Stimulated activated CD4-positive, alpha-beta T cell treated with anti-CD3 and anti-CD28 coated beads, Interleukin-2, amount 100 ng/mL, for 24 hours (primary cell): ENCODE data around the gene TMEM242.

Experiments
- DNase-seq, 2 donors: peaks; one replicate each; pipeline ENCODE4 v3.0.0-alpha.2; 2020

TMEM242 gene

DNA sequence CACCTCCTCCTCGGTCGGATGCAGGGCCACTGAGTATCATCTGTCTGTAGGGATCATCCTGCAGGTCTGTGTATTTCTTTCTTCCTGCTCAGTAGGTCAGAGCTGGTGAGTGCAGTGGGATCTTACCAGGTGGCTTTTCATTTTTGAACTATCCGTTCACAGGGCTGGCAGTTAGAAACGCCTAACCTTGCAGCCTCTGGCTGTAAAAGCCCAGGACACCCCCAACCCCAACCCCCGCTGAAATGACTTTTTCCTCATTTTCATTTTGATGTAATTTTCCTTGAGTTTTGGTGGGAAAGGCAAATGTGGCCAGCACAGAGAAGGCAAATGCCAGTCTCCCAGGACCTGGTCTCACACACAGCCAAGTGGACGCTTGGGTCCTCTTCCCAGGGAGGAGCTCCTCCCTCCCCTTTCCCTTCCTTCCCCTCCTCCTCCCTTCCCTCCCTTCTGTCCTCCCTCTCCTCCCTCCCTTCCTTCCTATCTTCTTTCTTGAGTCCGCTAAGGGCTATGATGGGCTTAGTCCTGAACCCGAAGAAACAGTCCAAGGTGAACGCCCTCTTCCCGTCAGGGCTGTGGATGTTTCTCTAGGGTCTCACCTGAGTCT is 36.0 kb downstream of the TMEM242 start:
- no peak for DNase-seq

DNA sequence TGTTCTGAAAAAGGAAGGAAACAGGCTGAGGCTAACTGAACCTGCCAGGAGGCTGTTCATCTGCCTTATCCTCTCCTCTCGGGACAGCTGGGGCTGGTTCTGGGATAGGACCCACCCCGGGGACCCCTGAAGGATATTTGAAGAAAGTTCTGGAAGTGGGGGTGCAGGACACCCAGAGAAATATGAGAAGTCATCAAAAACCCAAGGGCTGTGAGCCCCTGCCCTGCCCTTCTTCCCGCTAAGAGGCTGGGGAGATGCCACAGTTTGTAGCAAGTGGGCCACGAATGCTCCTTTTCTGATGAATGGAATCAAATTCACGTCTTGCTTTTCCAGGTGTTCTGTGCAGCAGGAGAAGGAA is 37.9 kb downstream of the TMEM242 start:
- no peak for DNase-seq

DNA sequence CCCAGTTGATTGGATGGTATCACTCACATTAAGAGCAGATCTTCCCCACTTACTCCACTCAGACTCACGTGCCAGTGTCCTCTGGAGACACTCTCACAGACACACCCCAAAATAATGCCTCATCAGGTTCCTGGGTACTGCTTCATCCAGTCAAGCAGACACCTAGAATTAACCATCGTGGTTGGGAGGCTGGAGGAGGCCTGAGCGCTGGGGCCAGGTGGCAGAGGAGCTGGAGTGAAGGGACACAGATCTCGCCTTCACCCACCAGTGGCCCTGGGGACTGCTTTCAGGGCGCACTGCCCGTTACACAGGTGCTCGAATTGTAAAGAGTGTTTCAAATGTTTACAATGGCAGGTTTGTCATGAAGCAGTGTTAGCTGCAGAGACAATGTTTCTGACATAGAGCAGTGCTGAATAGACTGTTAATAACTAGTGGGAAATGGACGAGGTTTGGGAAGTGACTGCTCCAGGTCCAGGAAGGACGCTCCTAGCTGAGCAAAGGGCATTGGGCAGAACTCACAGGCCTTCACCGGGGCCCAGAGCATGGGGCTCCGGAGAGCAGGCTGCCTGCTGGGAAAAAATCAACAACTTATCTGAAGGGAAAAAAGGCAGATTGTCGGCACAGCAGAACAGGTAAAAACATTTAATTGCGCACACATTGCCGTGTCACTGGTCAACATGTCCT is 38.4 kb downstream of the TMEM242 start:
- no peak for DNase-seq

DNA sequence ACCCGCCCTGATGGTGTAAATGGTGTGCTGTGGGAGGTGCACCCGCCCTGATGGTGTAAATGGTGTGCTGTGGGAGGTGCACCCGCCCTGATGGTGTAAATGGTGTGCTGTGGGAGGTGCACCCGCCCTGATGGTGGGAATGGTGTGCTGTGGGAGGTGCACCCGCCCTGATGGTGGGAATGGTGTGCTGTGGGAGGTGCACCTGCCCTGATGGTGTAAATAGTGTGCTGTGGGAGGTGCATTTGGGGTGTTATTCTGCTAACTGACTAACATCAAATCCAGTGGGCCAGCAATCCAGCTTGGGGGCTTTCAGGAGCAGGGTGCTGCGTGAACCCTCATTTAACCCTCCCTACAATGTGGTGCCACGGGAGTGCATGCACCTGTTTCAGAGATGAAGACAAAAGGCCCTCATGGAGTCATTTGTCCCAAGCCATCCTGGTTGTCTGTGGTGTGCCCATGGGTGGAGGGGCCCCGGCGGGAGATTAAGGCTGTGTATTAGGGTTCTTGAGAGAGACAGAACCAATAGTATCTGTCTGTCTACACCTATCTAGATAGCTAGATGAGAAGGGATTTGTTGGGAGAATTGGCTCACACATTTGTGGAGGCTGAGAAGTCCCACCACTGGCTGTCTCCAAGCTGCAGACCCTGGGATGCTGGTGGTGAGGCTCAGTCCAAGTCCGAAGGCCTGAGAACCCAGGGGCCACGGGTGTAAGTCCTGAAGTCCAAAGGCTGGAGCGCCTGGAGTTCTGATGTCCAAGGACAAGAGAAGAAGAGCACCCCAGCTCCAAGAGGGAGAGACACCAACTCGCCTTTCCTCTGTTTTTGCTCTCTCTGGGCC is 39.2 kb downstream of the TMEM242 start:
- no peak for DNase-seq

DNA sequence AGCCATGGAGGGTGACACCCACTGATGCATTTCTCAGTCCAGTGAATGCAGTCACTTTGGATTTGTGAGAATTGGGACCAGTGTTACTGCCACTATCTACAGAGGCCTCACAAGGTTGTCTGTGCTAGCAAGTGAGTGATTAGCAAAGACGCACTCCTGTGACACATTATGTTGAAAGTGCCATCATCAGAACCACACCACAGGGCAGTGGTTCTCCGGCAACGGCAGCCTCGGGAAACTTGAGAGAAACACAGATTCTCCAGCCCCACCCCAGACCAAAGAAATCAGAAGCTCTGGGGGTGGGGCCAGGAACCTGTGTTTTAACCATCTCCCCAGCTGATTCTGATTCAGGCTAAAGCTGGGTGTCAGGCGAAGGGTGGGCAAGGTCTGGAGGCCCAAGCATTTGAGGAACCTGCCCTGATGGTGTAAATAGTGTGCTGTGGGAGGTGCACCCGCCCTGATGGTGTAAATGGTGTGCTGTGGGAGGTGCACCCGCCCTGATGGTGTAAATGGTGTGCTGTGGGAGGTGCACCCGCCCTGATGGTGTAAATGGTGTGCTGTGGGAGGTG is 39.9 kb downstream of the TMEM242 start:
- no peak for DNase-seq

DNA sequence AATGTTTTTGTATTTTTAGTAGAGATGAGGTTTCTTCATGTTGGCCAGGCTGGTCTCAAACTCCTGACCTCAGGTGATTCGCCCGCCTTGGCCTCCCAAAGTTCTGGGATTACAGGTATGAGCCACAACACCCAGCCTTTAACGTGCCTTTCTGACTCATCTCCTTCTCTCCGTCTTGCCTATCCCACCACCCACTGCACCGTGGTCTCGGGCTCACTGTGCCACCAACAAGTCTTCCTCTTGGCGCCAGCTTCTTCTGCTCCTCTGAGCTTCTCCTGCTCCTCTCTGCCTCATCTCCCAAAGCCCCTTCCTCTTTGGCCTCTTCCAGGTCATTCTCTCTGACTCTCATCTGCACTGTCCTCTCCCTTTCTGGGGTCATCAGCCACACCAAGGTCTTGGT is 41.0 kb downstream of the TMEM242 start:
- DNase-seq = no peak

DNA sequence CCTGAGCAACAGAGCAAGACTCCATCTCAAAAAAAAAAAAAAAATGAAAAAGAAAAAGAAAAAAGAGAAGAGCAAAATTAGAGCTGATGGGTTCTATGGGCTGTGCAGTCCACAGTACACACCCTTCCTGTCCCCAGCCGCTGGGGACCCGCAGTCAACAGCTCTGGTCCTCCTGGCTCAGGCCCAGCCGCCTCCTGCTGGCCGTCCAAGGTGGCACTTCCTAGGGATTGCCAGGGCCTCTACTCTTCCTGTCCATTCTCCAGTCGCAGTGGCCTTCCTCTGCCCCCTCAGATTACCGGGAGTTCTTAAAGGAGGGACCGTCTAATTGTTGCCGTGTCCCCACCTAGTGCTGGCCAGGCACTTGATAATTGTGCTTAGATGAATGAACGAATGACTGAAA is 41.7 kb downstream of the TMEM242 start:
- no peak for DNase-seq

DNA sequence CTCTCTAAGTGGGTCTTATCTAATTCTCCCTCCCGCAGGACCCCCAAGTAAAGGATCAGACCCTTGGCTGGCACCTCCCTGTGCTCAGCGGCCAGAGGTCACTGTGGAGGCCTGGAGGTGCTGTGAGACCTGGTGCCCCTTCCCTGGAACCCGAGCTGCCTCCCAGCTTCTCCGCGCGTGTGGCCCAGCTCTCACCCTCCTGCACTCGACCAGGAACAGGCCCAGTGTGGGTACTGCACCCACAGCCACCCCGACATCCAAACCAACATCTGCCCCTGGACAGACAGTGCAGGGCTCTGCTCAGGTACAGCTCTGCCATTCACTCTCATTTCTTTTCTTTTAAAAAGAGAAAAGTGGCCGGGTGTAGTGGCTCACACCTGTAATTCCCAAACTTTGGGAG is 42.4 kb downstream of the TMEM242 start:
- DNase-seq = no peak

DNA sequence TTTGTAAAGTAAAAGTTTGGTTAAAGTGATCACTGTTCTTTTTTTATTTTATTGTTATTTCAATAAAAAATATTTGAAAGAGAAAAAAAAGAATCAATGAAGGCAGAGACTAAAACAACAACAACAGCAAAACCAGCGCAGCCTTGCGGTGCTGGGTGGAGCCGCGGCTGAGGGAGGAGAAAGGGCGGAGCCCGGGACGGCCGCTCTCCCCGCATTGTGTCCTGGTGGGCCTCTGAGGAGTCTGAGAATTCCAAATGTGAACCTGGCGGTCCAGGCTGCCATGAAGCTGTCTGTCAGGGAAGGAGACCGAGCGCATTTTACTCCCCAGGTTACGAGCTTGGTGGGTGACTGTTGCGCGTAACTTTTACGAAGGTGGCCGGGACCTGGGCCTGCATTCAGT is 43.2 kb downstream of the TMEM242 start:
- DNase-seq = no peak

DNA sequence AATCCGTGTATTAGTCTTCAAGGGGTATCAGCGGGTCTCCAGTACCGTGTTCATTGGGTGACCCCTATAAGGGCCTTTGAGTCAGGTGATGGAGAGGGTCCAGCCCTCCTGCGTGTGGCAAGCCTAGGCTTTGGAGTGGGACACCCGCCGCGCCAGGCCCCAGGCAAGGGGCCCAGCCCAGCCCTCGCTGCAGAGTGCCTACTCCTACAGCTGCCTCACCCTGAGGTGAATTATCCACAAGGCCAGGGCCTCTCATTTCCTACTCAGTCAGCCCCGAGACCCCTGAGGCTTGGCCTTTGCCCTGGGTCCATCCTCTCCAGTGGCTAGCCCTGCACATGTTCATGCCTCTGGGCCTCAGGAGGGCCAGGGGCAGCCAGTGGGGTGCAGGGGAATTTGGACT is 45.1 kb downstream of the TMEM242 start:
- DNase-seq = no peak

DNA sequence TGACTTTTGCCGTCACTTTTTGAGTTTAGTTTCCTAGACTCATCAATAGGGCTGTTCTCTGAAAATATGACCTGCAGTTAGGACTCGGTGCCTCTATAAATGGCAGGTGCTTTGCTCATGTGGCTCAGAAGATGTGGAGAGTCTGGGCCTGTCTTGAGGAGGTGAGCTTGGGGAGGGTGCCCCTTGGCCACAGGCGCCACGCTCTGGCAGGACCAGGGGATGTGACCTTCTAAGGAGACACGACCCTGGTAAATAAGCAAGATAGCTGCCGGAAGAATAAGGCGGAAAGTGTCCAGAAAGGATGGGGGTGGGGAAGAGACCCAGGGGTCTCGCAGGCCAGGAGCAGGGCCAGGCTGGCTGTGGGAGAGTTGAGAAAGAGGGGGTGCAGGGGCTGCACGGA is 46.6 kb downstream of the TMEM242 start:
- no peak for DNase-seq

DNA sequence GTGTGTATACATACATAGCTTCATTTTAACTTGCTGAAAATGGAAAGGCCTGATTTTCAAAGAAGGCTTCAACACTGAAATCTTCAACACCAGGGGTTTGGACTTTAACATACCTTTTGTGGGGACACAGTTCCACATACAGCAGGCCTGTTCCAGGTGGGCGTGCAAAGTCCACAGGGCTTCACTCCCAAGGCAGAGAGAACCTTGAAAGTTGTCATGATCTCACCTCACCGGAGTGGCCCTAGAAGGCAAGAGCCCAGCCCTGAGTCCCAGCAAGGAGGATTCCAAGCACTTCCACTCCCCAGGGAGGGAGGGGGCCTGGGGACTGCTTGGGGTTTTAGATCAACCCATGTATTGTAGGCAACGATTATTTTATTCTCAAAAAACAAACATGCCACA is 47.2 kb downstream of the TMEM242 start:
- DNase-seq = no peak

DNA sequence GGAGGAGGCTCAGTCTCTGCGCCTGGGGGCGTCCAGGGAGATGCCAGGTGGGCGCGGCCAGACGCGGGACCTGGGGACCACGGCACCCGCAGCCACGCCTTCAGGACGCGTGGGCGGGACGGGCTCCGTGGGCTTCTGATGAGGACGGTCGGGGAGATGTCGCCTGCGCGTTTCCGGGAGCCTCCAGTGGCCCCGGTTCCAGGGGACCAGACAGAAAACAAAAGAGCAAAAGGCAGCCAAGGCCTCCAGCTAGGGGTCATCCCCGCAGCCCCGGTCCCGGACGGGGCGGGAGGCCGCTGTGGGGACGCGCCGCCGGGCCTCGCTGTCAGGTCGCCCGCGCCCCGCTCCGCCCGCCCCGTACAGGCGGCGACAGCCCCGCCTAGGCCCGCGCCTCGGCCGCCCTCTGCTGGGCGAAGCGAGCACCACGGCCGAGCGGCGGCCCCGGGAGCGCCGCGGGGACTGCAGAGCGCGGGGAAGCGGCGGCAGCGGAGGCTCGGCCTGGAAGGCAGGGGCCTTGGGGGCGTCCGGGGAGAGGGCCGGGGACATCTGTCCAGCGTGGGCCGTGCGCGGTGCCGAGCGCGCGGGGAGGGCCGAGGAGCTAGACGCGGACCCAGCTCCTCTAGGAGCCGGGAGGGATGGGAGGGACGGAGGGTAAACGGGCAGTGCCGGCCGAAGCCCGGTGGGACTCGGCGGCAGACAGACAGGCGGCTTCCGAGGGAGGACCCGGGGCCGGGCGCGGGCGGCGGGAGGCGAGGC is 48.7 kb downstream of the TMEM242 start:
- DNase-seq = peak; percentile 81 to 85

DNA sequence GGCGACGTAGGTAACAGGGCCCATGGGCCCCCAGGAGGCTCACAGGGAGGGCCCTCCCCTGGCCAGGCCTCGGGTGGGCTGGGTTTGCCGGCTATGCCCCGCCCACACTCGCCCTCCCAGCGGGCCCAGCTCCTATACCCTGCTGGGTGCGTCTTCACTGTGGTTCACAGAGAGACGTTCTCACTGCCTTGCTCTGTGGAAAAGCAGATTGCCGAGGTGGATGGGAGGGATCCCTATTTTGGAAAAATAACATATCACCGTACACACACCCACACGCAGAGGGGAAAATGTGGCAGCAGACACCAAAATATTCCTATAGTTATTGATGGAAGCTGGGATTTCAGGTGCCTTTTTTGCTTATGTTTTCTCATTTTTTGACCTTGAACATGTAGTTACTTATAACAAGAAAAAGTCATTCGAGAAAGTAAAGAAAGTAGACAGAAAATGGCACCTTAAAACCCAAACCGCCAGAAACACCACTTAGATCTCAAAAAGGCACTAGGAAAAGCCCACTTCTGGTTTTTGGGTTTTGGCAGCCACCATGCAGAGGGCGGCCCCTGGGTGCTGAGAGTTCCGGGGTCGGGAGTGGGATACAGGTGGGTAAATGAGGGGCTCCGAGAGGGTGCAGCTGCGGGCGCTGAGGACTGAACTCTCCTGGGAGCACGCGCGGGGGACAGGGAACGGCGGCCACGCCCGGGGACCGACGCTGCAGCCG is 49.4 kb downstream of the TMEM242 start:
- DNase-seq = peak; percentile 64 to 74

DNA sequence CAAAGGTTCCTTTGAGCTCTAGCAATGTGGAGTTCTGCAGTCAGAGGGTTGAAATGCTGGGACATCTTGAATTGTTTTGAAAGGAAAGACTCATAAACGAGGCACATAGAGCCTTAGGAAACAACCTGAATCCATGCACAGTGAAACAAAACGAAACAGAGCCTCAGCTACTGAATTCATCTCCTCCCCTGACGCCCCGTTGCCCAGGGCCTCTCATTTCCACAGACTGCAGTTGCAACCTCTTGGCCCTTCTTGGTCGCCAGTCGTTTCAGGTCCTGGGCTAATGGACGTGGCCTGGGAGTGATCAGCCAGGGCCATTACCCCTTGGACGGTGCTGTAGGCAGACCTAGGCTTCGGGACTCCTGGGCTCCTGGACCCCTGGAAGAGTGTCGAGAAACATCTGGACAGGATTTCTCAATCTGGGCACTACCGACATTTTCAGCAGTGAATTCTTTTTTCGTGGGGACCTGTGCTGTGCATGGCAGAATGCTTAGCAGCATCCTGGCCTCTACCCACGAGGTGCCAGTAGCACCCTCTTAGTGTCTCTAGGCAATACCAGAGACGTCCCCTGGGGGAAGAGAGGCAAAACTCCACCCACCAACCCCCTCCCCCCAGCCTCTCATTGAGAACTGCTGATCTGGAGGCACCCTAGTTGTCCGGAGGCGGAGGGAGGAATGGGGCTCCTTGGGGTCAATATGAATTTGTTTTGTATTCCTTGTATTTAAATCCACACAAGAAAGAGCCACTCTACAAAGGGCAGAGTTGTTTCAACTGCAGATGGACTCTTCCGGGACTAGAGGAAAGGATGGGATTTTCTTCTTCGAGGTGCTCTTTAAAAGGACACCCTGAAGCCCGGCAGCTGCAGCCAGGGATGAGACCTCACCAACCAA is 50.2 kb downstream of the TMEM242 start:
- peak in 1 of 2 donors; percentile 29 for DNase-seq

DNA sequence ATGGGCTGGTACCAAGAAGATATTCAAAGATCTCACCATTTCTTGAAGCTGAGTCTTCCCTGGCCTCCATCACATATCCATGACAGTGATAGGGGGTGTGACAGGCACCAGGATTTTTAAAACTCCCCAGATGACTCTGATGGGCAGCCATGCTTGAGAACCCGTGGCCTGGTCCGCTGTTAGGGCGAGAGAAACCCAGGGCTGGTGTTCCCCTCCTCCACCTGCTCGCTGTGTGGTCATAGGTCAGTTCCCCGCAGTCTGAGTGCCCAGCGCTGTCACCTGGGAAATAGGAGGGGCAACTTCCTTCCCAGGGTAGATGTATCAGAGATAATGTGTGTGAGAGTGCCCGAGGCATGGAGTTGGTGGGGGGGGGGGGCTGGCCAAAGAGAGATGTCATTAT is 50.9 kb downstream of the TMEM242 start:
- no peak for DNase-seq

DNA sequence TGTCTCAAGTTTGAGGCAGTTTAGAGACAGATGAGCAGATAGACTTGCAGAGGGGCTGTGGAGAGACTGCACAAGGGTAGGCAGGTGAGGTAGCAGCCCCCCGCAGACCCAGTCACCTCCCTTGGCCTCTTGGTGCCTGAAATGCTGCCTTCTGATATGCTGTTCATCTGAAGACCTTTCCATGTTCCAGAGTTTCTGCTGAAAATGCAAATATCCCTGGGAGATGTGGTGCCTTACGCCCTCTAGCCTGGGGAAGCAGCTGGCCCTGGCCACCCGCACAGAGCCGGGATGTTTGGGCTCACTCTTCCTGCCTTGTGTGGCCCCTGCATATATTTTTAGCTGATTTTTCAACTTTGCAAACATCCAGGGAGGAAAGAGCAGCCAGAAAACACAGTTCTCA is 51.4 kb downstream of the TMEM242 start:
- DNase-seq = no peak

DNA sequence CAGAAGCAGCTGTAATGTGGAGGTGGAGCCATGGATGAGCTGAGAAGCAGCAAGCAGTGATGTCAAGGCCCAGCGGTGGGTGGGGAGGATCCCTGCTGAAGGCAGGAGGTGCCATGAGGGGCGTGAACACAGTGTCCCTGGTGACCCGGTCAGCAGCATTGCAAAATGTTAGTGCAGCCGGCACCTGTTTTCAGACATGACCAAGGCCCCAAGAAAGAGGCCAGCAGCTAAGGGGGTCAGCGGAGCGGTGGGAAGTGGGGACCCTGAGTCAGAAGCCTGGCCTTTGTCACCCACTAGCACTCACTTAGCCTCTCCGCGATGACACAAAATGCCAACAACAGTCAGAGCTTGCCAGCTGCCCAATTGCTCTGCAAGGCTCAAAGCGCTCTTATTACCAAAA is 51.9 kb downstream of the TMEM242 start:
- DNase-seq = no peak

DNA sequence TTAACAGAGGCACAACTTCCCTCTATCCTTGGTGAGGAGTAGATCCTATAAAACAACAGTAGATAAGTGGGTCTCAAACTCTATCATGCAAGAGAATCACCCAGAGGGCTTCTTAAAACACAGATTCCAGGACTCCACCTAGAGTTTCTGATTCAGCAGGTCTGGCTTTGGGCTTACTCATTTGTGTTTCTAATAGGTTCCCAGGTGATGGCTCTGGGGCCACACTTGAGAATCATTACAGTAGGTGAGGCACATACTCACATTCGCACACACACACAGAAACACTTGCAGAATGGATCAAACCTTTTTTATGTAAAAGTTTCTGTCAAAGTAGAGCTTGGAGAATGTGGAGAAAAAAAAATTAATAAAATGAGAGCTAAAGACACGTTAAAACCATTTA is 52.4 kb downstream of the TMEM242 start:
- DNase-seq = no peak

DNA sequence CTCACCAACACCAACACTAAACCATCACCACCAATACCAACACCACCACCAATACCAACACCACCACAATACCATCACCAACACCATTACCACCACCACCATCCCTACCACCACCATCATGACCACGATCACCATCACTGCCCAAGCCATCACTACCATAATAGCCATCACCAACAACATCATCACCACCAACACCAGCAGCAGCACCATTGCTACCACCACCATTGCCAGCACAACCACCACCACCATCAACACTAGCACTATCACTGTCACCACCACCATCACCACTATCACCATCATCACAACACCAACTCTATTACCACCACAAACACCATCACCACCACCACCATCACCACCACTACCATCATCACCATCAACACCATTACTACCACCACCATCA is 53.0 kb downstream of the TMEM242 start:
- no peak for DNase-seq

DNA sequence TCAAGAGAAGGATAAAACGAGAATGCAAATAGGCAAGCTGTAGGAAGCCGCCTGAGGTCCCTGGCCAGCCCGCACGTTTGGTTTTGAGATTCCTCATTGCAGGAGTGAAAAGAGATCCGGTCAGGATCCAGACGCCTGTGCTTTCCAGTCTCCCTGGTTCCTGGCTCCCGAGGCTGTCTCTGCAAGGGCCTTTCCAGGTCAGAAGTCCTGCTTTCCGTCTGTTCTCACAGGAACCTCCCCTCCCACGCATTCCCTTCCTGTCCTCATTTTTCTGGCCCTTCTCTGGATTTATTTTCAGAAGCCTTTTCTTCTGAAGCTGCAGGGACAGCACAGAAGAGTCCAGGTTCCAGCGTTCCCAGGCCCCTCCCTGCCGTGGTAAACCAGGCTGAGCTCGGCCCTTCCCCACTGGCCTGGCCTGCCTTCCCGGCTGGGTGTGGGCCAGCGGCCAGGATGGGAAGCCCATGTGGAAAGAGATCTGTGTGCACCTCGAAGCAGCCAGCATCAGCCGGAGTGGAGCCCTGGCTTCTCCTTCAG is 54.0 kb downstream of the TMEM242 start:
- DNase-seq = no peak
